Measurements from ENCODE around the gene TSPAN5. TPM values are rescaled to one million over a fixed set of nuclear protein-coding genes. Genes with fewer than 3 reads are reported as not detected.
"Not testable (repeated sequence)": the region's sequence is repeated elsewhere in the genome, so short reads cannot be mapped to it uniquely, and the experiment has no call there.

TSPAN5 gene
- total RNA-seq, 1 donor from 2014 or later = 46.7 TPM

DNA sequence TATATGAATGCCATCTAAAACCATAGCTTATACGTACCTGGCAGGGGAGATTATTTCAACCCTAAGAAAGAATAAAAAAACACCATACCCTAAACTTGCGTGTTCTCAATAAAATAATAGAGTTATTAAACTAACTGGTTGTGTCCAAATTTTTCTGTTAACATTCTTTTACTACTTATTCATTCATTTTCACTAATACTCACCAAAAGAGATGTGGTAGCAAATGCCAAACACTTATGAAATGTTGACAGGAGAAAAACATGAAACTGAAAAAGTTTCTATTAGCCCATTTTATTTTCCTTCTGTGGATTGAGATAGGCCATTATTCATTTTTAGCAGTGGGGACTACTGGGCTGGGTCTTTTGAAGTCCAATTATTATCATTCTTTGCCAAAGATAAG, 102.0 kb downstream of the TSPAN5 start:
- DNase-seq (ENCODE audit: low read depth, low spot score) = no peak

- DNase-seq (ENCODE audit: low read depth, low spot score) = no peak
These were observed 102.5 kb downstream of the TSPAN5 start for GRCh38 chr4:98555798-98556445.

DNA sequence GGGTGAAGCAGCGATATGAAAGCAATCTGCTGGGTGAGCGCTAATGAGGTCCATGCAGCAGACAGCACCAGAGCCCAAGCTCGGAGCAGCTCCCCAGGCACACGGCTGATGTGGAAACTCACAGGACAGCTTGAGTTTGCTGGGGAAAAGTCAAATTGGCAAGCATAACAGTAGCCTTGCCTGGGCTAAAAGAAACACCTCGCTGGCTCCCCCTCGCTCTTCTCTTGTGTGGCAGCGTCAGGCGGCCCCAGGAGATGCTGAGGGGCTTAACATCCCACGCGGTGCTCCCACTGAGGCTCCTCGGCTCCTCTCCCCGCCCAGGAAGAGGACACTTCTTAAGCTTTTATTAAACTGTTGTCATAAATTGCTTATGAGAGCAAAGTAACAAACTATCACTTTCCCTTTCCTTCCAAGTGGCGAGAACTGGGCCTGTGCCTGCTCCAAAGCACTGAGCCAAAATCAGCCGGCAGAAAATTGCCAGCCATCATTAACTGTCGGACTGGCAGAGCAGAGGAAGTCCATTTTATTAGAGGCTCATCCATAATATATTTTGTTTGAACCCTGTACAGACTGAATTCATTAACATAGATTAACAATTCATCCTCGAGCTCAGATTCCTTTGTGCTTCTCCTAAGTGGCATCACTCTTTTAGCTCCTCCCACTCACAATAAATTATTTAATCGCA, 111.4 kb downstream of the TSPAN5 start:
- DNase-seq (ENCODE audit: low read depth, low spot score) = no peak

DNA sequence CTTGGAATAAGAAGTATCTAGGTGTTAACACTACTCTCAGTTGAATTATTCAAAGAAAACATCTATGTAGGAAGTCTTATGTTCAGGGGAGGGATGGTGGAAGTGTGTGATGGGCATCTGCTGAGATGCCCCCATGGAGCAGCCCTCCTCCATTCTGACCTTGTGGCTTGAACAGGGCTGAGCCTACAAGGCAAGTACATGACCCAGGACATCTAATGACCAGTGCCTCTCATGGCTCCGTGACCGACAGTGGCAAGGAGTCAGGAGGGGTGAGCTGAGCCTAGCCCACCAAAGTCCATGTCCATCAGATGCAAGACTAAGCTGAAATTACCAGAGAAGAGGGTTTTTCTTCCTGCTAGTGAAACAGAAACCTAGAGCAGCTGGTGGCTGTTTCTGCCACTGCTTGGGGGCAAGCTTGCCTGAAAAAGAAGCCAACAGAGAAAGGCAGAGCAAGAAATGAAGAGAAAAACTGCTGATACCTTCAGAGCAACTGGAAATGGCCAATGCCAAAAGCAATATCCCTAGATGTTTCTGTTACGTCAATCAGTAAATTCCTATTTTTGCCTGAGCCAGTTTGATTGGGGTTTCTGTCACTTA, 113.5 kb downstream of the TSPAN5 start:
- no peak for DNase-seq (ENCODE audit: low read depth, low spot score)

- no peak for DNase-seq (ENCODE audit: low read depth, low spot score)
These were observed 114.1 kb downstream of the TSPAN5 start for GRCh38 chr4:98544141-98544817.

- DNase-seq (ENCODE audit: low read depth, low spot score) = no peak
These were observed 116.4 kb downstream of the TSPAN5 start for GRCh38 chr4:98542011-98542410.

GRCh38 chr4:98540803-98541202, 117.6 kb downstream of the TSPAN5 start:
- DNase-seq (ENCODE audit: low read depth, low spot score) = no peak

DNA sequence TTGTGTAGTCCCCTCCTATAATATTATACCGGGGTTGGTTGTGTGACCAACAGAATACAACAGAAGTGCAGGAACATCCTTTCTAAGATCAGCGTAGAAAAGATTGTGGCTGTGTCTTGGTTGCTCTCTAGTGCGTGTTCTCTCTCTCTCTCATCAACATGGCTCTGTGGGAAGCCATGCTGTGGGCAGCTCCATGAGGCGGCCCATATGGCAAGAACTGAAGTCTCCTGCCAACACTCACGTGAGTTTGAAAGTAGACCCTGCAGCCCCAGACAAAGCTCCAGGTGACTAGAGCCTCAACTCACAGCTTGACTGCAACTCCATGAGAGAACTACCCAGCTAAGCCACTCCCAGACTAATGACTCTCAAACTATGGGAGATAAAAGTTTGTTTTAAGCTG, 118.7 kb downstream of the TSPAN5 start:
- no peak for DNase-seq (ENCODE audit: low read depth, low spot score)

DNA sequence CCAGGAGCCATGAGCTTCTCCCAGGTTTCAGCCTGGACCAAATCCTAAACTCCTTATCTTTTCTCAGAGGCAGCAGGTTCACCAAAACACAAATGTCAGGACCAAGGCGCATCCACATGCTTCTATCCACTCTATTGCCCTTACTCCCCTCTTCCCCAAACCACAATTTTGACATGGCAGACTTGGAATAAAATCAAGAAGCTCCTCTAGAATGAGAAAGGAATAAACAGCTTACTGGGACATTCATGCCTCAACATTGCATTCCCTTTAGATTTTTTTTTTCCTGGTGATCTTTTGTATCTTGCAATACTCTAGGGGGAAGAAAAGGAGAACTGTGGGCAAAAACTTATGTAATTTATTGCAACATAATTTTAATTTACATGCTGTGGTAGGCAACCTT, 119.1 kb downstream of the TSPAN5 start:
- DNase-seq (ENCODE audit: low read depth, low spot score) = no peak

GRCh38 chr4:98536631-98537030, 121.8 kb downstream of the TSPAN5 start:
- no peak for DNase-seq (ENCODE audit: low read depth, low spot score)

GRCh38 chr4:98534146-98534545, 124.3 kb downstream of the TSPAN5 start:
- DNase-seq (ENCODE audit: low read depth, low spot score) = not testable (repeated sequence)

GRCh38 chr4:98530572-98530971, 127.8 kb downstream of the TSPAN5 start:
- no peak for DNase-seq (ENCODE audit: low read depth, low spot score)

DNA sequence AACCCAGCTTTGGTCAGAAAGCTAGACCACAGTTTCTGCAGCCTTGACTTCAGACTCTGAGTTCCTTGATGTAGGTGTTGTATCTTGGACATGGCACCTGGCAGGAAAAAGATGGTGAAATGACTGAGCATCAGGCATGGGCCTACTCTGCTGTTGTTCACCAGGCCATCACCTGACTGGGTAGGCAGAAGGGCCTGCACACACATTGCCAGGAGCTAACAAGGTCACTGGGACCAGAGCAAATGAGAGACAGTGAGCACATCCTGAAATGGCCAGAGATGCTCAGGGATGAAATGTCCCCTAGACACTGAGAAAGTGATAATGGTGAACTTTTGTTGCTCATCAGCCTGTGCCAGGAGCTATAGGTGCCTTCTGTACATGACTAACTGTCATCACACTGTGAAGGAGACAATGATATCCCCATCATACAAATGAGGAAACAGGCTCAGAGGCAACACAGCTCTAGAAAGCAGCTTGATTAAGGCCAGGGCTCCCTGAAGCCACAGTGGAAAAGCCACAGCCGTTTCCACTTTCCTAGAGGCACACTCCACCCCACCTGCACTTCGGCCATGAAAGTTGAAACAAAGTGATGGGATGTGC, 128.3 kb downstream of the TSPAN5 start:
- no peak for DNase-seq (ENCODE audit: low read depth, low spot score)

- DNase-seq (ENCODE audit: low read depth, low spot score) = no peak
These were observed 129.5 kb downstream of the TSPAN5 start for GRCh38 chr4:98528882-98529281.

- DNase-seq (ENCODE audit: low read depth, low spot score) = no peak
These were observed 130.7 kb downstream of the TSPAN5 start for GRCh38 chr4:98527534-98528269.

DNA sequence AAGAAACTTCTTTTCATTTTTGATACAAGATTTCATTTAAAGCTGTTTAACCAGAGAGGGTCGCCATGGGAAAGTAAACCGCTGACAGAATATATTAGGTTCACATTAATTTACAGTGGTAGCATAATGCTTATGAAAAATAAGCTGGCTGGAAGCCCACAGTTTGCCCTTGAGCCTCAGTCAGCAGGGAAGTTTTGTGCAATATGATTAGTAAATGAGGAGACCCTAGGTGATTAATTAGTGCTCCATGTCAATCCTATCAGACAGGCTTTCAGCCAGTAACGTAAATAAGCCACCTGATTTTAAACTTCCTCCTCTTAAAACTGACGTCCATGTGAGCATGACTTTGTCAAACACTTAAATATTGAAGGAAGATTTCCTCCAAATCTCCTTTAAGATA, 134.2 kb downstream of the TSPAN5 start:
- DNase-seq (ENCODE audit: low read depth, low spot score) = no peak

DNA sequence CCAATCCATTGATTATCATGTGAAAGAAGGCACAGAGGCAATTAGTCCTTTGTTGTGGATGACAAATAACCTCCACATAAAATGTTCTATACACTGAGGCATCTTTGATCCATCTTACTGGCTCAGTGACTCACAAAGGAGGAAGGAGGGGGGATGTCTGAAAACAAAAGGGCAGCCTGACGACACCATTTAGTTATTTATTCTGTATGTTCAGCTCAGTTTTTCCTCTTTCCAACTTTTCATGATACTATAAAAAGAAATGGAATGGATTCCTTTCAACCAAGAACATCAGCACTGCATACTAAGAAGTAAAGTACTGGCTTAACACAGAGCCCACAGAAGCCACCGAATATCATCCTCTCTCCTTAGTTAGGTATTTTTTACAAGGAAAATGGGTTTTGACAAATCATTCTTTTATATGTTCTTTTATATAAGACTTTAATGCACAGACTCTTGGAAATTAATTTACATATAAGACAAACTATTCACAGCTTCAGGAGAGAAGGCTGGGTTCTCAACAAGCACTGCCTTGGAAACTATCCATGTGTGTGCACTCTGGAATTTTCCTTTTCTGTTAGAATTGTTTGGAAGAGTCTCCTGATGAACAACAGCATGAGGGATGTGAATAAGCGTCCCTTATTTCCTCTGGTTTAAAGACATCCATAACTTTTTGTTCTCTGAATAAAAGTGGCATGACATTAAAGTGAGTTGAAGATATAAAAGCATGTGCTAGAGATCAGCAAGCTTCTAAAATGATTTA, 135.6 kb downstream of the TSPAN5 start:
- DNase-seq (ENCODE audit: low read depth, low spot score) = peak; percentile 69

DNA sequence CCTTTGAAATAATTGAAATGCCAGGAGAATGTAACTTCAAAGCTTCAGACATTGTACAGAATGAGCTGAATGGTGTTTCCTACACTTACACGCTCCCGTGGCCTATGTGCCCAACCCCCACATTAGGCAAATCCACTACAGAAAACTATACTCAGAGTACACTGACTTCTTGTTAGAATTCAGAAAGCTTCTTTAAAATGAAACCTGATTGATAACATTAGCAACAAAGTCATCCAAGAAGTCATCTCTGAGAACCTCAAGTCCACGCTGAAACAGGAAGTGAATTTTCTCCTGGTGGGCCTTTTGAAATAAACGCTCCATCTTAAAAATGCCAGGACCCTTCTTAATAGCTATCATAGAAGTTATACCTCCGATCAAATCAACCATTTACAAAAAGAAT, 136.3 kb downstream of the TSPAN5 start:
- no peak for DNase-seq (ENCODE audit: low read depth, low spot score)

- no peak for DNase-seq (ENCODE audit: low read depth, low spot score)
These were observed 136.9 kb downstream of the TSPAN5 start for GRCh38 chr4:98521486-98521885.

DNA sequence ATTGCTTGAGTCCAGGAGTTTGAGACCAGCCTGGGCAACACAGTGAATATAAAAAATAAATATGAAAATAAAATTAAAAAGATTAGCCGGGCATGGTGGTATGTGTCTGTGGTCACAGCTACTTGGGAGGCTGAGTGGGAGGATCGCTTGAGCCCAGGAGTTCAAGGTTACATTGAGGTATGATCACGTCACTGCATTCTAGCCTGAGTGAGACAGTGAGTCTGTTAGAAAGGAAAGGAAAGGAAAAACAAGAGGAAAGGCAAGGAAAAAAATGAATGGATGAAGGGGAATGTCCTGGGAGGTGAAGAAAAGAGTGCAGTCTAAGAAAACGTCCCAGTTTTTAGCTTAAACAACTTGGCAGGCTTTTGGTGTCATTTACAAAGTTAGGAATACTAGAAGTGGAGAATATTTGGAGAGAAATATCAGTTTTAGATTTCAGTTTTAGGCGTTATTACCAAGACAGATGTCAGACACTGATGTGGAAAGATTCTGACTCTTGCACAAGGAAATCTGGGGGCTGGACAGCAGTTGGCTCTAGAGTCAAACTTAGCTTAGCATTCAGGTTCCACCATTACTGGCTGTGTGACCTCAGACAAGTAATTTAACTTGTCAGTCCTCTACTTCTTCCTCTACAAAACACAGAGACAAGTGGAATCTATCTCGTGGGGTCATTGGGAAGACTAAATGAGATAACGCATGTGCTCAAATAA, 139.0 kb downstream of the TSPAN5 start:
- no peak for DNase-seq (ENCODE audit: low read depth, low spot score)

All from pulmonary artery endothelial cell (primary cell).